ENCODE data around the gene EFEMP1. TPM values are rescaled to one million over a fixed set of nuclear protein-coding genes. Genes with fewer than 3 reads are reported as not detected.

Gene EFEMP1
- polyA plus RNA-seq, 3 donors: not detected

DNA sequence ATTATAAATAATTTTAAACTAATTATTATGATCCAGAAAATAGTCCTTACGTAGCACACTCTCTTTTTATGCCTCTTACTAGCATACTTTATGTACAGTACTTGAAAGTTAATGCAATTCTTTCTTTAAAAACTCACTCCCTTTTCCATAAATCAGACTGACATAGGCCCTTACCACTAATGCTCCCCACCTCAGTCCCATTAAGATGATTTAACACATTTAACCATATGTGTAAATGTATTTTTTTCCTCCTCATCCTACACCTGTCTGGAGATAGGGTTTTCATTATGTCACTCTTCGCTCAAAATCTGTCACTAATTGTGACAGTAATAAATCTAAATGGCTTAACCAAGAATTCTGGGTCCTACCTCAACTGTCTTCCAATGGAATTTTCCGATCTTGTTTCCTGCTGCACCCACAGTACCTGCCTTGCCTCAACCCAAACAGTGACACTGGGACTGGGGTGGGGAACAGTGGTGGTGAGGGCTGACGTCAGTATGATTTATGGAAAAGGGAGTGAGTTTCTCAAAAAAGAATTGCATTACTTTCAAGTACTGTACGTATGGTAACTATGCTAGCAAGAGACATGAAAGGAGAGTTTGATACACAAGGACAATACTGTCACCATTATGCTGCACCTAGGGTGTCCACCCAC, 25.1 kb downstream of the EFEMP1 start:
- no peak for DNase-seq
- H3K27ac ChIP-seq (ENCODE audit: low read depth in 1 of 2, low read length in 2 of 2): no peak overlapping the region
- intact Hi-C loops (cut with micrococcal nuclease): no loop called here
- Mint-ChIP-seq H3K36me3 (no peaks in the 10 kb centered on the region), H3K4me1 (peaks cover 1% of the 10 kb centered on the region), H3K27me3 (ENCODE audit: low read depth in 3 of 3) (peaks cover 0 to 2% (median 1%) of the 10 kb centered on the region in 3 donors), H3K4me3 (no peak overlapping the region), H3K27ac (no peak overlapping the region), H3K9me3 (peaks cover 0 to 10% (median 0%) of the 10 kb centered on the region in 7 donors)
- no peaks in the 10 kb centered on the region for H3K27me3 ChIP-seq (ENCODE audit: control insufficient read depth in 2 of 2, insufficient read depth in 2 of 2, low read length in 2 of 2)
- H4K20me1 ChIP-seq (ENCODE audit: insufficient read depth, low read length): no peaks in the 10 kb centered on the region
- H2AFZ ChIP-seq (ENCODE audit: insufficient read depth, low read depth, low read length, poor library complexity, severe bottlenecking): no peak overlapping the region
- H3K79me2 ChIP-seq (ENCODE audit: insufficient read depth, low read length): no peaks in the 10 kb centered on the region
- H3K36me3 ChIP-seq (replicated peaks in 1 of 2; ENCODE audit: control insufficient read depth in 1 of 2, insufficient read depth in 2 of 2, low read length in 2 of 2): no peaks in the 10 kb centered on the region
- no peak overlapping the region for H3K9ac ChIP-seq (ENCODE audit: insufficient read depth, low read length, poor library complexity, severe bottlenecking)
- no peak overlapping the region for H3K4me2 ChIP-seq (replicated peaks; ENCODE audit: extremely low read depth, low read length, poor library complexity, severe bottlenecking)
- TF ChIP-seq, protein P1, sequence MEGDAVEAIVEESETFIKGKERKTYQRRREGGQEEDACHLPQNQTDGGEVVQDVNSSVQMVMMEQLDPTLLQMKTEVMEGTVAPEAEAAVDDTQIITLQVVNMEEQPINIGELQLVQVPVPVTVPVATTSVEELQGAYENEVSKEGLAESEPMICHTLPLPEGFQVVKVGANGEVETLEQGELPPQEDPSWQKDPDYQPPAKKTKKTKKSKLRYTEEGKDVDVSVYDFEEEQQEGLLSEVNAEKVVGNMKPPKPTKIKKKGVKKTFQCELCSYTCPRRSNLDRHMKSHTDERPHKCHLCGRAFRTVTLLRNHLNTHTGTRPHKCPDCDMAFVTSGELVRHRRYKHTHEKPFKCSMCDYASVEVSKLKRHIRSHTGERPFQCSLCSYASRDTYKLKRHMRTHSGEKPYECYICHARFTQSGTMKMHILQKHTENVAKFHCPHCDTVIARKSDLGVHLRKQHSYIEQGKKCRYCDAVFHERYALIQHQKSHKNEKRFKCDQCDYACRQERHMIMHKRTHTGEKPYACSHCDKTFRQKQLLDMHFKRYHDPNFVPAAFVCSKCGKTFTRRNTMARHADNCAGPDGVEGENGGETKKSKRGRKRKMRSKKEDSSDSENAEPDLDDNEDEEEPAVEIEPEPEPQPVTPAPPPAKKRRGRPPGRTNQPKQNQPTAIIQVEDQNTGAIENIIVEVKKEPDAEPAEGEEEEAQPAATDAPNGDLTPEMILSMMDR (IDR thresholded peaks at IDR 0.05): no peak
- H3K9me3 ChIP-seq (replicated peaks in 1 of 2; ENCODE audit: control insufficient read depth in 1 of 2, insufficient read depth in 1 of 2, low read length in 2 of 2): peaks cover 0 to 7% of the 10 kb centered on the region in 2 donors
- H3K4me3 ChIP-seq (replicated peaks in 1 of 3; ENCODE audit: low read depth in 2 of 3, low read length in 3 of 3): no peak overlapping the region
- H3K4me1 ChIP-seq (ENCODE audit: control insufficient read depth in 1 of 2, insufficient read depth in 2 of 2, low read length in 2 of 2): no peaks in the 10 kb centered on the region
- no CpG with 5 or more reads among the region's 5 CpGs for WGBS (ENCODE audit: insufficient coverage)

DNA sequence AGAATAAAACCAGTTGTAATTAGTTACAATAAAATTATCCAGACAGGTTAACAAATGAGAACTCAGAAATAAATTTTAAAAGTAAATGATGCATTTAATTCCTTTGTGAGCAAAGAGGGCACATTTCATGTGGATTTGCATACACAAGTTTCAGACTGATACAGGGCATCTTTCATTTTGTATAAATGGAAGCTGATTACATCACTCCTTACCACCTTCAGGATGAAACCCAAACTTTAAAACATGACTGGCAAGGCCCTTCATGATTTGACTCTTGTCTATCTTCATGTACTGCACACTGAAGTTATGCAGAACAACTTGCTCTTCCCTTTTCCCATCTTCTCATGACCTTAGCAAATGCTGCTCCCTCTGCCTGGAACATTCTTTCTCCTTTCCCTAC, 26.9 kb downstream of the EFEMP1 start:
- TF ChIP-seq, protein P1 (IDR thresholded peaks at IDR 0.05): no peak
- intact Hi-C loops (cut with micrococcal nuclease): no loop called here
- peaks cover 0 to 4% (median 1%) of the 10 kb centered on the region in 3 donors for H3K27me3 Mint-ChIP-seq (ENCODE audit: low read depth in 3 of 3)

More for the DNA sequence above, 26.9 kb downstream of the EFEMP1 start:
- H3K27ac Mint-ChIP-seq: no peak overlapping the region
- Histone ChIP-seq H3K4me2 (replicated peaks; ENCODE audit: extremely low read depth, low read length, poor library complexity, severe bottlenecking) (no peak overlapping the region), H3K27me3 (ENCODE audit: control insufficient read depth in 2 of 2, insufficient read depth in 2 of 2, low read length in 2 of 2) (no peaks in the 10 kb centered on the region), H3K4me1 (ENCODE audit: control insufficient read depth in 1 of 2, insufficient read depth in 2 of 2, low read length in 2 of 2) (no peaks in the 10 kb centered on the region), H3K9me3 (replicated peaks in 1 of 2; ENCODE audit: control insufficient read depth in 1 of 2, insufficient read depth in 1 of 2, low read length in 2 of 2) (peaks cover 0 to 7% of the 10 kb centered on the region in 2 donors), H3K79me2 (ENCODE audit: insufficient read depth, low read length) (no peaks in the 10 kb centered on the region), H3K36me3 (replicated peaks in 1 of 2; ENCODE audit: control insufficient read depth in 1 of 2, insufficient read depth in 2 of 2, low read length in 2 of 2) (no peaks in the 10 kb centered on the region), H3K4me3 (replicated peaks in 1 of 3; ENCODE audit: low read depth in 2 of 3, low read length in 3 of 3) (no peak overlapping the region), H3K27ac (ENCODE audit: low read depth in 1 of 2, low read length in 2 of 2) (no peak overlapping the region), H4K20me1 (ENCODE audit: insufficient read depth, low read length) (no peaks in the 10 kb centered on the region), H3K9ac (ENCODE audit: insufficient read depth, low read length, poor library complexity, severe bottlenecking) (no peak overlapping the region), H2AFZ (ENCODE audit: insufficient read depth, low read depth, low read length, poor library complexity, severe bottlenecking) (no peak overlapping the region)
- no peak overlapping the region for H3K4me3 Mint-ChIP-seq
- DNase-seq: no peak
- H3K4me1 Mint-ChIP-seq: peaks cover 1% of the 10 kb centered on the region
- no peaks in the 10 kb centered on the region for H3K36me3 Mint-ChIP-seq
- peaks cover 0 to 10% (median 0%) of the 10 kb centered on the region in 7 donors for H3K9me3 Mint-ChIP-seq

All from CD14-positive monocyte (primary cell).